Heart right ventricle (tissue), 16 donors: ENCODE data around the gene NELL1. TPM values are rescaled to one million over a fixed set of nuclear protein-coding genes. Genes with fewer than 3 reads are reported as not detected.

Experiments
- ATAC-seq, 8 donors: fragments of 200-7000 bp; cut with Tn5 transposase; one replicate each; pipeline ENCODE4 v1.9.1; 2020; ENCODE audit warnings: mild to moderate bottlenecking in 8 of 8, moderate library complexity in 8 of 8, moderate number of reproducible peaks in 1 of 8
- DNase-seq, 2 donors: peaks; one replicate each; pipeline ENCODE4 v3.0.0-alpha.2; 2020
- H3K27ac ChIP-seq, 10 donors: fragments of 200-600 bp; sonication (generic) in 2 of 10; one replicate each; pipeline versions ENCODE4 v1.5.0 to v1.8.0; 2020 to 2022; ENCODE audit warnings: mild to moderate bottlenecking in 3 of 10
- H3K27me3 ChIP-seq, 7 donors: fragments of 200-600 bp; one replicate each; pipeline ENCODE4 v1.8.0; 2021 to 2022; ENCODE audit warnings: mild to moderate bottlenecking in 2 of 7
- H3K36me3 ChIP-seq, 9 donors: fragments of 200-600 bp; sonication (generic) in 1 of 9; one replicate each; pipeline versions ENCODE4 v1.5.0 to v1.8.0; 2020 to 2022; ENCODE audit warnings: mild to moderate bottlenecking in 2 of 9
- H3K4me1 ChIP-seq, 9 donors: fragments of 200-600 bp; sonication (generic) in 1 of 9; one replicate each; pipeline versions ENCODE4 v1.5.0 to v1.8.0; 2020 to 2022; ENCODE audit warnings: mild to moderate bottlenecking in 4 of 9
- H3K4me3 ChIP-seq, 10 donors: fragments of 200-600 bp; sonication (generic) in 2 of 10; one replicate each; pipeline versions ENCODE4 v1.5.0 to v1.8.0; 2020 to 2022; ENCODE audit warnings: mild to moderate bottlenecking in 7 of 10, moderate library complexity in 2 of 10
- H3K9me3 ChIP-seq, 11 donors: fragments of 200-600 bp in 10 of 11; sonication (generic) in 2 of 11; one replicate each; pipeline versions ENCODE4 v1.5.0 to v1.8.0; 2013 to 2022; ENCODE audit warnings: mild to moderate bottlenecking in 2 of 11, control low read depth in 1 of 11, moderate library complexity in 1 of 11
- CTCF ChIP-seq, 9 donors: fragments of 200-600 bp; sonication (generic) in 2 of 9; IDR thresholded peaks; one replicate each; pipeline versions ENCODE4 v1.5.0 to v1.8.0; 2021 to 2022; ENCODE audit warnings: antibody characterized with exemption in 9 of 9, mild to moderate bottlenecking in 5 of 9, moderate library complexity in 1 of 9
- WGBS, 2 donors: extraction: QIAGEN DNeasy Blood & Tissue Kit; methylation state at CpG; one replicate each; pipeline ENCODE4 v1.1.7; 2013; ENCODE audit warnings: inconsistent platforms in 1 of 2; 5-methylcytosine and 5-hydroxymethylcytosine counted together
- intact Hi-C, 10 donors: fragments of 100-400 bp; cut with DNase I; formaldehyde crosslinking; loops; one replicate each; pipeline versions ENCODE4 v1.11.1 to v1.14.2; 2022
- polyA plus RNA-seq, 2 donors: library from polyadenylated mRNA; stranded (reverse); fragments of 200-250 nt; gene quantifications; one replicate each; pipeline ENCODE4 v1.2.3, GENCODE V29; 2013
- total RNA-seq, 10 donors: library from RNA; stranded (reverse); fragmentation: NEBNext Ultra II Directional in 3 of 10; extraction: Animal tissue kit (Norgen Biotek cat#: 25700) in 3 of 10; gene quantifications; one replicate each; pipeline versions ENCODE4 v1.2.1 to v1.2.4, GENCODE V29; 2021 to 2023
- donor health status: Arrhythmogenic right ventricular cardiomyopathy.
- donor health status: ischemic (EF 13 %, LVEDD 7.1; RV severe dilation, severe dysfunction).
- donor health status: healthy with polysubstance abuse.
- donor health status: DM: no; HTN: yes; CAD: no.
- donor health status: DM: no; HTN: no; CAD: no.
- donor health status: ischemic (EF 25% LVEDD 6.9; RV normal size, moderate dysfunction).
- donor health status: ischemic (EF 25% LVEDD 5.7; RV mildly dilated, moderate dysfunction).
- donor health status: healthy.
- donor health status: DM: yes; HTN: yes; CAD: no.
- donor health status: Ischemic cardiomyopathy.
- donor health status: ischemic (EF 35%, LVEDD 5.7; RV mildly dilated, moderate dysfunction).
- donor health status: nonischemic (EF 11% LVEDD 7.7; RV severe dilation, severe dysfunction).
- donor health status: DM: yes; HTN: yes; CAD: no.
- donor health status: PGD.
- donor health status: ischemic (EF 29% LVEDD 5.4; RV normal size, mild dysfunction).
- donor health status: nonischemic (EF 23%, LVEDD 6.1; RV moderate dilation, normal function).

NELL1 gene
- total and polyA plus RNA-seq, 12 donors: not detected

GRCh38 chr11:20715931-20716330 is 46.5 kb downstream of the NELL1 start:
- intact Hi-C loops: no loop called here
- 67 to 77% methylated on average over 3 of the region's 3 CpGs for WGBS, 2 donors
- Histone ChIP-seq H3K9me3 (peaks cover 0 to 16% (median 0%) of the 10 kb centered on the region in 11 donors), H3K4me1 (no peaks in the 10 kb centered on the region), H3K36me3 (no peaks in the 10 kb centered on the region), H3K27me3 (no peaks in the 10 kb centered on the region), H3K4me3 (no peak overlapping the region), H3K27ac (no peak overlapping the region)
- TF ChIP-seq CTCF (IDR thresholded peaks at IDR 0.05): no peak
- no peak for DNase-seq
- no peak for ATAC-seq

- no peaks in the 10 kb centered on the region for H3K36me3 ChIP-seq
- intact Hi-C loops: no loop called here
- H3K4me1 ChIP-seq: no peaks in the 10 kb centered on the region
- H3K9me3 ChIP-seq: no peaks in the 10 kb centered on the region
- H3K27ac ChIP-seq: no peak overlapping the region
- ATAC-seq (no peak), DNase-seq (no peak)
- no peak overlapping the region for H3K4me3 ChIP-seq
- no peaks in the 10 kb centered on the region for H3K27me3 ChIP-seq
- 55 to 69% methylated on average over 2 of the region's 2 CpGs for WGBS, 2 donors
- TF ChIP-seq CTCF (IDR thresholded peaks at IDR 0.05): no peak
These were observed 50.4 kb downstream of the NELL1 start for GRCh38 chr11:20719821-20720220.

- Histone ChIP-seq H3K9me3 (peaks cover 0 to 17% (median 0%) of the 10 kb centered on the region in 11 donors), H3K36me3 (no peaks in the 10 kb centered on the region), H3K27me3 (no peaks in the 10 kb centered on the region), H3K27ac (no peak overlapping the region), H3K4me1 (no peaks in the 10 kb centered on the region), H3K4me3 (no peak overlapping the region)
- no peak for DNase-seq
- intact Hi-C loops: no loop called here
- ATAC-seq: no peak
- TF ChIP-seq CTCF (IDR thresholded peaks at IDR 0.05): no peak
- 45 to 52% methylated on average over 1 of the region's 1 CpG for WGBS, 2 donors
These were observed 54.0 kb downstream of the NELL1 start for GRCh38 chr11:20723366-20723765.

GRCh38 chr11:20729597-20730105 is 60.3 kb downstream of the NELL1 start:
- no peak for DNase-seq
- no peak for ATAC-seq
- H3K4me1 ChIP-seq: no peaks in the 10 kb centered on the region
- H3K4me3 ChIP-seq: no peak overlapping the region
- no peak overlapping the region for H3K27ac ChIP-seq
- peaks cover 0 to 23% (median 4%) of the 10 kb centered on the region in 11 donors for H3K9me3 ChIP-seq
- intact Hi-C loops: no loop called here
- no peaks in the 10 kb centered on the region for H3K36me3 ChIP-seq
- WGBS, 2 donors: 54 to 58% methylated on average over 4 of the region's 4 CpGs
- TF ChIP-seq CTCF (IDR thresholded peaks at IDR 0.05): no peak
- H3K27me3 ChIP-seq: peaks cover 0 to 9% (median 0%) of the 10 kb centered on the region in 7 donors
